CD14-positive monocyte (primary cell): ENCODE results near the gene ACSL3. TPM values are rescaled to one million over a fixed set of nuclear protein-coding genes. Genes with fewer than 3 reads are reported as not detected.
"Not testable (repeated sequence)": the region's sequence is repeated elsewhere in the genome, so short reads cannot be mapped to it uniquely, and the experiment has no call there.

Experiments
- DNase-seq, 3 donors: peaks; one replicate each; pipeline ENCODE4 v3.0.0-alpha.2; 2011 to 2022
- H2AFZ ChIP-seq: 2 replicates; pipeline ENCODE4 v1.6.0; 2012; ENCODE audit warnings: mild to moderate bottlenecking, low read depth, low read length, inconsistent platforms; ENCODE audit not compliant: insufficient read depth, poor library complexity, severe bottlenecking
- H3K27ac ChIP-seq, 2 donors: 1 replicate in 1 of 2; 2 replicates in 1 of 2; pipeline ENCODE4 v1.5.1; 2012 to 2013; ENCODE audit warnings: low read length in 2 of 2, control low read depth in 1 of 2, inconsistent platforms in 1 of 2, low read depth in 1 of 2, mild to moderate bottlenecking in 1 of 2
- H3K27me3 ChIP-seq, 2 donors: one replicate each; pipeline versions ENCODE4 v1.6.0 to v1.6.1; 2011 to 2013; ENCODE audit warnings: low read length in 2 of 2; ENCODE audit not compliant: control insufficient read depth in 2 of 2, insufficient read depth in 2 of 2
- H3K36me3 ChIP-seq, 2 donors: replicated peaks in 1 of 2; 1 replicate in 1 of 2; 2 replicates in 1 of 2; pipeline versions ENCODE4 v1.5.1 to v1.6.1; 2012 to 2013; ENCODE audit warnings: low read length in 2 of 2, control low read depth in 1 of 2, inconsistent platforms in 1 of 2, mild to moderate bottlenecking in 1 of 2; ENCODE audit not compliant: insufficient read depth in 2 of 2, control insufficient read depth in 1 of 2
- H3K4me1 ChIP-seq, 2 donors: 1 replicate in 1 of 2; 2 replicates in 1 of 2; pipeline versions ENCODE4 v1.5.1 to v1.6.1; 2012 to 2013; ENCODE audit warnings: low read length in 2 of 2, control low read depth in 1 of 2, inconsistent platforms in 1 of 2, mild to moderate bottlenecking in 1 of 2, moderate library complexity in 1 of 2; ENCODE audit not compliant: insufficient read depth in 2 of 2, control insufficient read depth in 1 of 2
- H3K4me2 ChIP-seq: replicated peaks from 2 replicates; pipeline ENCODE3; 2012; ENCODE audit warnings: low read length, moderate library complexity, mild to moderate bottlenecking; ENCODE audit not compliant: poor library complexity, severe bottlenecking; ENCODE audit errors: extremely low read depth
- H3K4me3 ChIP-seq, 3 experiments: fragments of 200-600 bp in 1 of 3; sonication (generic) in 1 of 3; replicated peaks in 1 of 3; 1 replicate in 2 of 3; 2 replicates in 1 of 3; pipeline ENCODE4 v1.5.1; 2011 to 2013; ENCODE audit warnings: low read length in 3 of 3, mild to moderate bottlenecking in 3 of 3, control low read depth in 2 of 3, low read depth in 2 of 3, inconsistent platforms in 1 of 3, moderate library complexity in 1 of 3
- H3K79me2 ChIP-seq: 2 replicates; pipeline ENCODE4 v1.6.0; 2012; ENCODE audit warnings: mild to moderate bottlenecking, control low read depth, inconsistent platforms, low read length, moderate library complexity; ENCODE audit not compliant: insufficient read depth
- H3K9ac ChIP-seq: 2 replicates; pipeline ENCODE4 v1.6.0; 2017; ENCODE audit warnings: low read length, mild to moderate bottlenecking; ENCODE audit not compliant: insufficient read depth, poor library complexity, severe bottlenecking
- H3K9me3 ChIP-seq, 2 donors: replicated peaks in 1 of 2; 1 replicate in 1 of 2; 2 replicates in 1 of 2; pipeline versions ENCODE4 v1.5.1 to v1.6.1; 2012 to 2013; ENCODE audit warnings: low read length in 2 of 2, control low read depth in 1 of 2; ENCODE audit not compliant: control insufficient read depth in 1 of 2, insufficient read depth in 1 of 2
- H4K20me1 ChIP-seq: 2 replicates; pipeline ENCODE4 v1.6.0; 2012; ENCODE audit warnings: mild to moderate bottlenecking, low read length, control low read depth, moderate library complexity; ENCODE audit not compliant: insufficient read depth
- H3K27ac Mint-ChIP-seq, 7 donors: one replicate each; pipeline ENCODE4 v1.8.0; 2020; ENCODE audit warnings: mild to moderate bottlenecking in 7 of 7, mixed read lengths in 7 of 7, moderate library complexity in 6 of 7, inconsistent platforms in 2 of 7
- H3K27me3 Mint-ChIP-seq, 3 donors: one replicate each; pipeline ENCODE4 v1.8.0; 2021 to 2022; ENCODE audit warnings: low read depth in 3 of 3, mild to moderate bottlenecking in 3 of 3, mixed read lengths in 3 of 3, moderate library complexity in 3 of 3, inconsistent platforms in 1 of 3
- H3K36me3 Mint-ChIP-seq, 2 donors: one replicate each; pipeline ENCODE4 v1.8.0; 2020; ENCODE audit warnings: mixed read lengths in 2 of 2, inconsistent platforms in 1 of 2, mild to moderate bottlenecking in 1 of 2
- H3K4me1 Mint-ChIP-seq: one replicate; pipeline ENCODE4 v1.8.0; 2020; ENCODE audit warnings: mild to moderate bottlenecking, mixed read lengths
- H3K4me3 Mint-ChIP-seq, 2 donors: one replicate each; pipeline ENCODE4 v1.8.0; 2020; ENCODE audit warnings: mild to moderate bottlenecking in 2 of 2, mixed read lengths in 2 of 2, moderate library complexity in 1 of 2
- H3K9me3 Mint-ChIP-seq, 7 donors: one replicate each; pipeline ENCODE4 v1.8.0; 2020 to 2022; ENCODE audit warnings: mixed read lengths in 7 of 7, mild to moderate bottlenecking in 6 of 7, moderate library complexity in 6 of 7, inconsistent platforms in 2 of 7
- CTCF ChIP-seq: fragments of 200-600 bp; IDR thresholded peaks from one replicate; pipeline ENCODE4 v1.8.0; 2022; ENCODE audit warnings: antibody characterized with exemption, mild to moderate bottlenecking
- WGBS: methylation state at CpG from one replicate; pipeline ENCODE4 v1.1.5; 2013; ENCODE audit warnings: missing lambda C conversion rate; ENCODE audit not compliant: insufficient coverage; 5-methylcytosine and 5-hydroxymethylcytosine counted together
- intact Hi-C, 2 donors: fragments of 100-400 bp; cut with micrococcal nuclease; formaldehyde crosslinking; loops; one replicate each; pipeline versions ENCODE4 v1.15.0 to v1.15.1; 2023
- polyA plus RNA-seq, 3 donors: library from polyadenylated mRNA; depleted of rRNA in 1 of 3; unstranded in 2 of 3; stranded (reverse) in 1 of 3; fragments of 300-500 nt in 2 of 3; fragments of >200 nt in 1 of 3; fragmentation: Illumina TruSeq in 2 of 3; gene quantifications; 1 replicate in 2 of 3; 2 replicates in 1 of 3; pipeline ENCODE4 v1.2.3, GENCODE V29; 2012 to 2021

Gene ACSL3
- polyA plus RNA-seq, 3 donors = 8.8 to 24.4 (median 19.9) TPM

- H3K4me1 ChIP-seq = peaks cover 14 to 22% of the 10 kb centered on the region in 2 donors
- no peaks in the 10 kb centered on the region for H3K9me3 Mint-ChIP-seq
- WGBS = 96% methylated on average over 4 of the region's 11 CpGs
- H3K4me2 ChIP-seq = no peak overlapping the region
- peaks cover 28% of the 10 kb centered on the region for H3K4me1 Mint-ChIP-seq
- no peaks in the 10 kb centered on the region for H3K9me3 ChIP-seq
- TF ChIP-seq CTCF = no peak
- H3K27me3 ChIP-seq = no peaks in the 10 kb centered on the region
- no peak overlapping the region for H2AFZ ChIP-seq
- H3K4me3 Mint-ChIP-seq = no peak overlapping the region
- peaks cover 42 to 49% of the 10 kb centered on the region in 2 donors for H3K36me3 Mint-ChIP-seq
- no peaks in the 10 kb centered on the region for H4K20me1 ChIP-seq
- H3K79me2 ChIP-seq = peaks cover 32% of the 10 kb centered on the region
- peaks cover 32 to 52% of the 10 kb centered on the region in 2 donors for H3K36me3 ChIP-seq
- H3K4me3 ChIP-seq = no peak overlapping the region
- H3K27ac Mint-ChIP-seq = no peak overlapping the region
- H3K27me3 Mint-ChIP-seq = no peaks in the 10 kb centered on the region
- no peak for DNase-seq
- H3K9ac ChIP-seq = no peak overlapping the region
- intact Hi-C loops = loop anchor here in 1 of 2 donors (10.0 kb wide), 1 partner anchor 122 kb away; no protein-coding TSS in a partner anchor
- H3K27ac ChIP-seq = no peak overlapping the region
Measured at GRCh38 chr2:222916229-222917197, 55.7 kb downstream of the ACSL3 start.

- peaks cover 39 to 59% of the 10 kb centered on the region in 2 donors for H3K36me3 ChIP-seq
- H3K9me3 ChIP-seq = not testable (repeated sequence)
- H3K79me2 ChIP-seq = peaks cover 32% of the 10 kb centered on the region
Measured at GRCh38 chr2:222917212-222917611, 56.4 kb downstream of the ACSL3 start.

More at GRCh38 chr2:222917212-222917611, 56.4 kb downstream of the ACSL3 start:
- H2AFZ ChIP-seq, H3K4me2 ChIP-seq, H3K4me3 ChIP-seq, H3K27me3 ChIP-seq, H3K27ac ChIP-seq, H4K20me1 ChIP-seq, H3K9me3 Mint-ChIP-seq, DNase-seq, H3K9ac ChIP-seq, H3K27me3 Mint-ChIP-seq, H3K4me3 Mint-ChIP-seq: not testable (repeated sequence)
- intact Hi-C loops = loop anchor here in 1 of 2 donors (10.0 kb wide), 1 partner anchor 122 kb away; no protein-coding TSS in a partner anchor
- H3K36me3 Mint-ChIP-seq = peaks cover 47 to 54% of the 10 kb centered on the region in 2 donors
- no CpG with 5 or more reads among the region's 9 CpGs for WGBS
- peak overlapping the region in 1 of 7 donors; percentile 58 for H3K27ac Mint-ChIP-seq
- H3K4me1 ChIP-seq = peaks cover 7 to 15% of the 10 kb centered on the region in 2 donors
- peaks cover 21% of the 10 kb centered on the region for H3K4me1 Mint-ChIP-seq
